Neural progenitor cell (in vitro differentiated cells): ENCODE measurements around the gene MTTP.

Source experiments
- CTCF ChIP-seq: fragments of 200-600 bp; sonication (generic); IDR thresholded peaks from 2 replicates; pipeline ENCODE4 v1.5.1; 2017; ENCODE audit warnings: antibody characterized with exemption, mild to moderate bottlenecking
- EZH2 ChIP-seq: fragments of 200-600 bp; sonication (generic); IDR thresholded peaks from 2 replicates; pipeline ENCODE4 v1.6.1; 2017; ENCODE audit warnings: antibody characterized with exemption, mild to moderate bottlenecking, moderate library complexity

- no peak for TF ChIP-seq CTCF
- no peak for TF ChIP-seq EZH2
Measured at GRCh38 chr4:99610605-99611175, 36.1 kb downstream of the MTTP start.
